H1 (cell line): ENCODE measurements around the gene SORCS3. TPM values are rescaled to one million over a fixed set of nuclear protein-coding genes. Genes with fewer than 3 reads are reported as not detected.

ENCODE experiments used
- CTCF ChIA-PET: fragments of 300-600 bp; sonication (Branson Sonifier 250); formaldehyde crosslinking; loops from one replicate; lab custom pipeline; 2021; ENCODE audit not compliant: partially characterized antibody; lab: Charles Lee
- POLR2A ChIA-PET: fragments of 300-600 bp; sonication (Branson Sonifier 250); formaldehyde crosslinking; loops from one replicate; lab custom pipeline; 2021; ENCODE audit warnings: inconsistent platforms; ENCODE audit not compliant: partially characterized antibody; lab: Charles Lee
- DNase-seq, 2 experiments: peaks; one replicate each; pipeline versions ENCODE4 v3.0.0 to v3.0.0-alpha.2; 2010 to 2022; ENCODE audit warnings: low spot score in 2 of 2, low read depth in 1 of 2, mixed read lengths in 1 of 2
- FAIRE-seq: peaks from 2 replicates; lab custom pipeline; 2011; peaks lifted over from hg19 to GRCh38; lab: Jason Lieb, UNC
- H2AFZ ChIP-seq: 2 replicates; pipeline ENCODE4 v1.8.1; 2012; ENCODE audit warnings: low read length, inconsistent platforms
- H2AK5ac ChIP-seq: 2 replicates; pipeline ENCODE4 v1.6.1; 2013; ENCODE audit warnings: low read depth, low read length
- H2BK120ac ChIP-seq: replicated peaks from 2 replicates; pipeline ENCODE3; 2013; ENCODE audit warnings: low read depth, low read length, inconsistent platforms
- H2BK12ac ChIP-seq: 2 replicates; pipeline ENCODE4 v1.6.1; 2013; ENCODE audit warnings: low read depth, low read length
- H2BK15ac ChIP-seq: 2 replicates; pipeline ENCODE4 v1.6.1; 2013; ENCODE audit warnings: low read length
- H2BK20ac ChIP-seq: 2 replicates; pipeline ENCODE4 v1.6.1; 2013; ENCODE audit warnings: low read length
- H2BK5ac ChIP-seq: 2 replicates; pipeline ENCODE4 v1.6.1; 2013; ENCODE audit warnings: low read depth, low read length
- H3K14ac ChIP-seq: 2 replicates; pipeline ENCODE4 v1.6.1; 2013; ENCODE audit warnings: inconsistent platforms; ENCODE audit not compliant: insufficient read length
- H3K18ac ChIP-seq: 2 replicates; pipeline ENCODE4 v1.6.1; 2013; ENCODE audit warnings: low read length; ENCODE audit errors: extremely low read depth
- H3K23ac ChIP-seq: 2 replicates; pipeline ENCODE4 v1.6.1; 2013; ENCODE audit warnings: inconsistent platforms; ENCODE audit not compliant: insufficient read length
- H3K23me2 ChIP-seq: 2 replicates; pipeline ENCODE4 v1.6.1; 2013; ENCODE audit warnings: low read depth, low read length
- H3K27ac ChIP-seq: 2 replicates; pipeline ENCODE4 v1.6.1; 2011; ENCODE audit warnings: low read depth, low read length, inconsistent platforms
- H3K27me3 ChIP-seq, 4 experiments: replicated peaks in 1 of 4; 1 replicate in 1 of 4; 2 replicates in 3 of 4; pipeline versions ENCODE4 v1.6.1 to v1.8.1; 2011 to 2013; ENCODE audit warnings: low read length in 3 of 4, mild to moderate bottlenecking in 3 of 4, inconsistent platforms in 2 of 4, mixed read lengths in 2 of 4, moderate library complexity in 1 of 4; ENCODE audit not compliant: control insufficient read depth in 3 of 4, insufficient read depth in 3 of 4; ENCODE audit errors: extremely low read depth in 1 of 4
- H3K36me3 ChIP-seq, 4 experiments: 2 replicates each; pipeline versions ENCODE4 v1.6.1 to v1.8.1; 2011 to 2013; ENCODE audit warnings: mild to moderate bottlenecking in 4 of 4, low read length in 3 of 4, moderate library complexity in 2 of 4, control low read depth in 1 of 4, inconsistent platforms in 1 of 4; ENCODE audit not compliant: insufficient read depth in 4 of 4, control insufficient read depth in 2 of 4
- H3K4ac ChIP-seq: replicated peaks from 2 replicates; pipeline ENCODE3; 2013; ENCODE audit warnings: low read length, low read depth, mixed read lengths, inconsistent platforms; ENCODE audit not compliant: insufficient read length
- H3K4me1 ChIP-seq, 4 experiments: replicated peaks in 1 of 4; 1 replicate in 1 of 4; 2 replicates in 3 of 4; pipeline versions ENCODE4 v1.6.1 to v1.8.1; 2011 to 2013; ENCODE audit warnings: low read length in 3 of 4, inconsistent platforms in 2 of 4, mixed read lengths in 1 of 4; ENCODE audit not compliant: insufficient read depth in 4 of 4, control insufficient read depth in 3 of 4
- H3K4me2 ChIP-seq, 2 experiments: 2 replicates each; pipeline versions ENCODE4 v1.6.1 to v1.8.1; 2011 to 2013; ENCODE audit warnings: low read depth in 2 of 2, low read length in 2 of 2, control low read depth in 1 of 2, inconsistent platforms in 1 of 2, mild to moderate bottlenecking in 1 of 2; ENCODE audit not compliant: insufficient read depth in 1 of 2
- H3K4me3 ChIP-seq, 4 experiments: fragments of 200-600, 300-600 bp in 1 of 4; sonication (generic), shearing (Covaris generic), sonication (Bioruptor Twin) in 1 of 4; 2 replicates each; pipeline versions ENCODE4 v1.5.1 to v1.8.1; 2011 to 2016; ENCODE audit warnings: low read length in 4 of 4, low read depth in 3 of 4, control low read depth in 2 of 4, inconsistent platforms in 2 of 4, mild to moderate bottlenecking in 2 of 4, mixed read lengths in 1 of 4, moderate library complexity in 1 of 4; ENCODE audit not compliant: insufficient read depth in 2 of 4; ENCODE audit errors: extremely low read depth in 1 of 4
- H3K56ac ChIP-seq: replicated peaks from 2 replicates; pipeline ENCODE3; 2013; ENCODE audit warnings: low read depth, mild to moderate bottlenecking, mixed read lengths, low read length, inconsistent platforms; ENCODE audit not compliant: insufficient read length
- H3K79me1 ChIP-seq: 2 replicates; pipeline ENCODE4 v1.6.1; 2013; ENCODE audit warnings: low read depth, low read length, control low read depth
- H3K79me2 ChIP-seq, 2 experiments: 2 replicates each; pipeline versions ENCODE4 v1.6.1 to v1.8.1; 2012 to 2013; ENCODE audit warnings: low read length in 2 of 2, mild to moderate bottlenecking in 2 of 2, inconsistent platforms in 1 of 2; ENCODE audit not compliant: insufficient read depth in 2 of 2, control insufficient read depth in 1 of 2
- H3K9ac ChIP-seq, 4 experiments: replicated peaks in 1 of 4; 1 replicate in 1 of 4; 2 replicates in 3 of 4; pipeline versions ENCODE4 v1.6.1 to v1.8.1; 2011 to 2013; ENCODE audit warnings: low read depth in 3 of 4, low read length in 3 of 4, control low read depth in 2 of 4, mild to moderate bottlenecking in 2 of 4, moderate library complexity in 2 of 4, inconsistent platforms in 1 of 4; ENCODE audit errors: extremely low read depth in 1 of 4
- H3K9me3 ChIP-seq, 2 experiments: 2 replicates each; pipeline versions ENCODE4 v1.6.1 to v1.8.1; 2012 to 2013; ENCODE audit warnings: mild to moderate bottlenecking in 2 of 2, moderate library complexity in 2 of 2, control low read depth in 1 of 2, inconsistent platforms in 1 of 2, low read depth in 1 of 2, low read length in 1 of 2, mixed read lengths in 1 of 2; ENCODE audit not compliant: insufficient read depth in 2 of 2
- H4K20me1 ChIP-seq, 2 experiments: replicated peaks in 1 of 2; 2 replicates each; pipeline versions ENCODE3 to v1.8.1; 2011 to 2013; ENCODE audit warnings: inconsistent platforms in 2 of 2, low read length in 2 of 2, mild to moderate bottlenecking in 1 of 2; ENCODE audit not compliant: insufficient read depth in 2 of 2, control insufficient read depth in 1 of 2
- H4K5ac ChIP-seq: 2 replicates; pipeline ENCODE4 v1.6.1; 2013; ENCODE audit warnings: low read length, low read depth, mixed read lengths, inconsistent platforms; ENCODE audit not compliant: insufficient read length
- H4K8ac ChIP-seq: 2 replicates; pipeline ENCODE4 v1.8.0; 2013; ENCODE audit warnings: mild to moderate bottlenecking, moderate library complexity, low read length, inconsistent platforms; ENCODE audit not compliant: insufficient read depth; ENCODE audit errors: extremely low read depth
- H4K91ac ChIP-seq: replicated peaks from 2 replicates; pipeline ENCODE3; 2013; ENCODE audit warnings: low read length, mixed read lengths, inconsistent platforms; ENCODE audit not compliant: insufficient read length
- SIRT6 ChIP-seq: IDR thresholded peaks from one replicate; pipeline ENCODE4 v1.7.1; 2012; ENCODE audit warnings: low read length, inconsistent platforms
- SUZ12 ChIP-seq: fragments of 200-600 bp; sonication (generic); IDR thresholded peaks from 2 replicates; pipeline ENCODE4 v1.6.1; 2012; ENCODE audit warnings: mild to moderate bottlenecking, inconsistent platforms, low read length, moderate library complexity, mixed read lengths
- TAF7 ChIP-seq: optimal IDR thresholded peaks from 2 replicates; pipeline ENCODE3; 2011; ENCODE audit warnings: low read depth, mild to moderate bottlenecking, inconsistent platforms, low read length, moderate library complexity, borderline replicate concordance
- WGBS, 2 experiments: shearing (Covaris generic) in 1 of 2; methylation state at CpG; one replicate each; pipeline versions ENCODE4 v1.1.6 to v1.1.7; 2013 to 2015; ENCODE audit warnings: low lambda C conversion rate in 2 of 2, mixed read lengths in 2 of 2, inconsistent platforms in 1 of 2, low coverage in 1 of 2, missing lambda C conversion rate in 1 of 2; ENCODE audit not compliant: insufficient replicate concordance in 2 of 2, insufficient coverage in 1 of 2, insufficient read length in 1 of 2; ENCODE audit errors: extremely low coverage in 1 of 2, missing lambda C conversion rate in 1 of 2; 5-methylcytosine and 5-hydroxymethylcytosine counted together
- polyA plus RNA-seq, 7 experiments: library from polyadenylated mRNA; depleted of rRNA in 3 of 7; stranded (reverse) in 5 of 7; unstranded in 2 of 7; fragments of >200 nt in 5 of 7; fragments of 200-250 nt in 2 of 7; gene quantifications; 1 replicate in 5 of 7; 2 replicates in 1 of 7; 4 replicates in 1 of 7; pipeline versions ENCODE4 v1.2.1 to v1.2.3, GENCODE V29; 2011 to 2013; ENCODE audit warnings: missing spikeins in 2 of 7, mixed read lengths in 2 of 7
- total RNA-seq: library from RNA; stranded (reverse); fragmentation: NEBNext Ultra II Directional; extraction: Animal tissue kit (Norgen Biotek cat#: 25700); gene quantifications from 2 replicates; pipeline ENCODE4 v1.2.1, GENCODE V29; 2021

Gene SORCS3
- total and polyA plus RNA-seq, 2 of the 8 experiments (the other 6 are each of a cell fraction or from before 2014, with no cell fraction given): 0.26 to 0.88 TPM

DNA sequence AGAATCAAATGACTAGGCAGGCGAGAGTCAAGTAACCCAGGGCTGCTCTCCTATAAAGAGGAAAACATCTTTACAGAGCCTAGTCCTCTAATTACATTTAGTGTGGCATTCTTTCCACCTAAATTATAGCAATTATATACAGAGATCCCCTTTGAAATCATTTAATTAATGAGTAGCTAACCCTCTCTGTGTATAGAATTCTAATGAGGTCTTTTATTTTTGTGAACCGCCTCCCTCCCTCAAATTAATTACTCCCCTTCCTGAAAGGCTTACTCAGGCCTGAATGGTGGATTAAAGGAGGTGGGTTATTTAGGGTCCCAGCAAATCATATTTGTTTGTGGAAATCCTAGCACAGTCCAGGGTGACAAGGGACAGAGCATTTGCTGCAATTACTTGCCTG, 551.8 kb downstream of the SORCS3 start:
- H3K23ac ChIP-seq: no peak overlapping the region
- no peak overlapping the region for H2BK15ac ChIP-seq
- ChIA-PET CTCF (interaction anchor here (1.0 kb wide), 1 partner anchor 11 kb away, joined by 4 read pairs; no protein-coding TSS in a partner anchor), POLR2A (no interaction called here)
- TF ChIP-seq SUZ12 (no peak), TAF7 (no peak), SIRT6 (no peak)
- no peaks in the 10 kb centered on the region for H3K9me3 ChIP-seq
- H2BK12ac ChIP-seq: no peak overlapping the region
- no peak overlapping the region for H4K5ac ChIP-seq
- no peak overlapping the region for H3K27ac ChIP-seq
- H2BK5ac ChIP-seq: no peak overlapping the region
- no peak overlapping the region for H2BK20ac ChIP-seq
- no peak overlapping the region for H3K4ac ChIP-seq
- no peak overlapping the region for H2AK5ac ChIP-seq
- no peaks in the 10 kb centered on the region for H3K79me2 ChIP-seq
- H3K23me2 ChIP-seq: no peaks in the 10 kb centered on the region
- no peaks in the 10 kb centered on the region for H3K36me3 ChIP-seq
- no peak overlapping the region for H2BK120ac ChIP-seq
- no peaks in the 10 kb centered on the region for H3K79me1 ChIP-seq
- no peak overlapping the region for H3K4me2 ChIP-seq
- H4K8ac ChIP-seq: no peak overlapping the region
- H2AFZ ChIP-seq: no peak overlapping the region
- FAIRE-seq (no peak), DNase-seq (no peak)
- H4K91ac ChIP-seq: no peak overlapping the region
- no peak overlapping the region for H3K56ac ChIP-seq
- 90% methylated on average over 2 of the region's 2 CpGs; no CpG with 5 or more reads in 1 of the 2 experiments for WGBS, 2 experiments
- H3K4me1 ChIP-seq: peaks cover 0 to 3% (median 1%) of the 10 kb centered on the region in 4 experiments; a peak in 2 of 7 replicates
- no peaks in the 10 kb centered on the region for H3K27me3 ChIP-seq
- H3K4me3 ChIP-seq: no peak overlapping the region
- H3K14ac ChIP-seq: no peak overlapping the region
- no peaks in the 10 kb centered on the region for H4K20me1 ChIP-seq
- no peak overlapping the region for H3K18ac ChIP-seq
- no peak overlapping the region for H3K9ac ChIP-seq
